T follicular helper cell (primary cell): ENCODE data around the gene OSMR.

Experiments
- DNase-seq: peaks from one replicate; pipeline ENCODE4 v3.0.0-alpha.2; 2020; ENCODE audit warnings: low read depth
- total RNA-seq, 2 experiments: gene quantifications; one replicate each; lab custom pipeline; 2026; lab: John Stamatoyannopoulos, UW

OSMR gene
- 0 to 0.13 reads per million in 2 experiments for total RNA-seq

DNA sequence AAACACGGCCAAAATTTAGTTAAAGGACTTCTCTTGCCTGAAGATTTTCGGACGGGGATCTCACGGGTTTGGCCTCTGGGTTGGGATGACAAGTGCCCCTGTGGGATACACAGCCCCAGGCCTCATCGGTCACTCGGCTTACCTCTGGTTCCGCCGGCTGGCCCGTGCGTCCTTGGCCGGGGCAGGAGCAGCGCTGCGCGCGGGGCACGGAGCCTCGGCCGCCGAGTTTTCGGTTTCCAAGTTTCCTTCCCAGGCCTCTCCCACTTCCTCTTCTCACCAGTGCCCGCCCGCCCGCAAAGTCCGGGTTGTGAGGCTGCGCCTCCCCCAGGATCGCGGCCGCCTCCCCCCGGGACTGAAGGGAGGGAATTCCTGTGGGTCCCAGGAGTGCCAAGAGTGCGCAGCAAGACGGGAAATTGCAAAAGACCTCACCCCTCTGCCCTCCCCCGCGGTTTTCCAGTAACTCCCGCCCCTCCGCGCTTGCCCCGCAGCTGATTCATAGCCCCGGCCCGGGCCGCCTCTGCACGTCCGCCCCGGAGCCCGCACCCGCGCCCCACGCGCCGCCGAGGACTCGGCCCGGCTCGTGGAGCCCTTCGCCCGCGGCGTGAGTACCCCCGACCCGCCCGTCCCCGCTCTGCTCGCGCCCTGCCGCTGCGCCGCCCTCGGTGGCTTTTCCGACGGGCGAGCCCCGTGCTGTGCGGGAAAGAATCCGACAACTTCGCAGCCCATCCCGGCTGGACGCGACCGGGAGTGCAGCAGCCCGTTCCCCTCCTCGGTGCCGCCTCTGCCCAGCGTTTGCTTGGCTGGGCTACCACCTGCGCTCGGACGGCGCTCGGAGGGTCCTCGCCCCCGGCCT is at the start of gene OSMR:
Gene OSMR, plus strand, starts transcription at position 487 of the 853 bp plus-strand sequence. CDS start 23,033 bp downstream, outside the sequence.
- DNase-seq, result no peak

DNA sequence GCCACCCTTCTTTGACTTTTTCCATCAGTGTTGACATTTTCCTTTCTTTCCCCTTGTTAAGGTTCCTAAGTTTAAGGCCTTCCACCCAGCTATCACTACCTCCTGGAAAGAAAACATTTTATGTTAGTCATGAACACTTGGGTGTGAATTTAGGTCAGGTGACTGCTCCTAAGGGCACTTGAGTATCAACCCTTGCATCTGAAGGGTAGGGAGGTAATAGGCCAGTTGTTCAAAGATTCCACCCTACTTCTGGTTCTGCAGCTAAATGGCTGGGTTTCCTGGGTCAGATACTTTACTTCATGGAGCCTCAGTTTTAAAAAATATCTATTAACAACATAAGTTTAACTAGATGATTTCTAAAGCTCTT is 49.1 kb upstream of the OSMR start:
- DNase-seq, result no peak

DNA sequence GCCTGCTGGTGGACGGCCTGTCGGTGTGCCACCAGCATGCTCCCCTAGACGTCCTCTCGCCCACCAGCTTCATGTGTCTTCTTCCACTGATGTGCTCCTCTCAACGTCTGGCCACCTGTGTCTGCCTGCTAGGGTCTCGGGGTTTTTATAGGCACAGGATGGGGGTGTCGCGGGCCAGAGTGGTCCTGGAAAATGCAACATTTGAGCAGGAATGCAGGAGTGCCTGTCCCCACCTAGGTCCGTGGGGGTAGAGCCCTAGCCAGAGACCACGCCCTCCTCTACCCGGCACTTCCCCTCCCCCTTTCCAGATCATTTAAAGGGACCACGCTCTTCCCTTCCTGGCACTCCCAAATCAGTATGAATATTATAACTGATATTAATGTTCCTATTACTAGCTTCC is 48.0 kb upstream of the OSMR start:
- no peak for DNase-seq

DNA sequence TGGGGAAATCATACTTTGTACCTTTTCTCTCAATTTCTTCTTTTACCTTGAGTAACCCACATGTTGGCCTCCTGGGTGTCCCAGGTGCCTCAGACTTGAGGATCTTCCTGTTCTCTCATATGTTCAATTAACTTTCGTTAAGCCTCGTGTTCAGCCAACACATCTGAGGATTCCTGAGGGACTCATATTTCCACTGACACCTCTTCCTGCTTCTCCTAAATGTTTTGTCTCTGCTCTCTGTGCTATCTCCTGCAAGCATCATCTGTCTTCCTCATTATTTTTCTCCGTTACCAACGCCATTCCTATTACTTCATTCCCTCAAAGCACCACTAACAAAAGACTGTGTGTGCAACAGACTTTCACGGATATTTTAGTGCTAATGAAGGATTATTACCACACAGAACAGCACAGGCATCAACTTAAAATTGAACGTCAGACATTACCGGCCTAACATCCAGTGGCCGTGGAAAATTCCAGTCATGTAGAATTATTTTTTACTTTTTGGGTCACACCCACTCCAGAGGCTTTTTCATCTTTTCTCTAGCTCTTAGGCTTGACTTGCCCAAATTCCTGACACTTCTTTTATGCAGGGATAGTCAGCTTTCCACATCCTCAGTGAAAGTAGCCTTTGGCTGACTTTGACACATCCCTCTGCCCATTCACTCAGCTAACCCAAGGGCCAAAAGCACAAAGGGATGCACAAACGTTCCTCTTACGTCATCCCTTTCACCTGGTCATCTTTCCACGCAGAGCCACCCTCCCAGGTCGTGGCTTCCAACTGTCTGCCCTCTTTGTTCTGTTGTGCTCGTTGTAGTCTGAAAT is 46.0 kb upstream of the OSMR start:
- no peak for DNase-seq

DNA sequence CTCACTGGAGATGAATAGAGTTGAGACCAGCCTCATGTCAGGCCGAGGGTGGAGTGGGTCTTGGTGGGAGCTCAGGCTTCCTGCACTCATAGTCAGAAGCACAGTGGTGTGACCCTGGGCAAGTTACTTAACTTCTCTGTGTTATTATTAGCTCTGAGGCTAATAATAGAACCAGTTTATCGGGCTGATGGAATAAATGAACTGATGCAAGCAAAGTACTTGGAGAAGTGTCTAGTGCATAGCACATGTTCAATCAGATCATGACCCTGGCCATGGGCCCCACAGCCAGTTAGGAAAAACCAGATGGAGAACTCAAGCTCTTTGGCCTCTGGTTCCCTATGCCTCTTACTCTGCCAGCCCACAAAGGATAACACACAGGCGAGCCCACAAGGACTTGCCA is 45.3 kb upstream of the OSMR start:
- no peak for DNase-seq

DNA sequence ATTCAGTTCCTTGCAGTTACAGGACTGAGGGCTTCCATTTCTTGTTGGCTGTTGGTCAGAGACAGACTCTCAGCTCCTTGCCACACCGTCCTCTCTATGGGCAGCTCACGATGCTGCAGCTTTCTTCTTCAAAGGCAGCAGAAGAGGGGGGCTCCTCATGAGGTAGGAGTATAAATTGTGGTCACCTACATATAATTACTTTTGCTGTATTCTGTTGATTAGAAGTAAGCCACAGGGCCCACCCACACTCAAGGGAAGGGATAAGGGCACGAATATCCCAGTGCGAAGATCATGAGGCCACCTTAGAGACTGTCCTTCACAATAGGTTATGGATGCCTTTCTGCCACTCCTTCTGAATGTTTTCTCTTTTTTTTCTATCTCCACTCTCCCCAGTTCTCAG is 43.7 kb upstream of the OSMR start:
- no peak for DNase-seq

DNA sequence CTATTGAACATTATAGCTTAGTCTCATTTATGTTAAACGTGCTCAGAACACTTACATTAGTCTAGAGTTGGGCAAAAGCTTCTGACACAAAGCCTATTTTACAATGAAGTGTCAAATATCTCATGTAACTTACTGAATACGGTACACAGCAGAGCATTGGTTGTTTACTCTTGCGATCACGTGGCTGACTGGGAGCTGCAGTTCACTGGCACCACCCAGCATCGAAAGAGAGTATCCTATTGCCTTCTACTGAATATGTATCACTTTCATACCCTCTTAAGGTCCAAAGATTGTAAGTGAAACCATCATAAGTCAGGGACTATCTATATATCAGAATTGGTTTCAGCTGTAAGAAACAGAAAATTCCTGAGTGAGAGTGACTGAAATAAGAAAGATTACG is 42.6 kb upstream of the OSMR start:
- DNase-seq, result no peak

DNA sequence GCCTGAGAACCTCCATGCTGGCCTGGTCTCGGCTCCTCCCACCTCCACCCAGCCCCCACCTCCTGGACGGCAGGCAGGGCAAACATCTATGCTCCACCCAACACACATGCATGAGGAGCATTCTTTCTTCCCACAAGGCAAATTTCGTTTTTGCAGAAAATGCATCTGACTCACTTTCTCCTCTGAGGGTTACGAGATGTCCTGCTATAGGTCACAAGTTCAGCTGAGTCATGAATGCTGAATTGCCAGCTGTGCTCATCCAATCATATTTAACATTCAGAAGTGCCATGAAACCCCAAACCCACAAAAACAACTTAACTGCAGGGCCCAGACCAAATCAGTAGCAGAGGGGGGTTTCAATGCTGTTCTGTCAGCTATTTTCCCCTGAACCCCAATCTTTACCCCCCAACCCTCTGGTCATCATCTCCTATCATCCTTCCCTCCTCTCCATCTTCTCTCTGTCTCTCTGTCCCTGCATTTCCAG is 39.0 kb upstream of the OSMR start:
- no peak for DNase-seq

DNA sequence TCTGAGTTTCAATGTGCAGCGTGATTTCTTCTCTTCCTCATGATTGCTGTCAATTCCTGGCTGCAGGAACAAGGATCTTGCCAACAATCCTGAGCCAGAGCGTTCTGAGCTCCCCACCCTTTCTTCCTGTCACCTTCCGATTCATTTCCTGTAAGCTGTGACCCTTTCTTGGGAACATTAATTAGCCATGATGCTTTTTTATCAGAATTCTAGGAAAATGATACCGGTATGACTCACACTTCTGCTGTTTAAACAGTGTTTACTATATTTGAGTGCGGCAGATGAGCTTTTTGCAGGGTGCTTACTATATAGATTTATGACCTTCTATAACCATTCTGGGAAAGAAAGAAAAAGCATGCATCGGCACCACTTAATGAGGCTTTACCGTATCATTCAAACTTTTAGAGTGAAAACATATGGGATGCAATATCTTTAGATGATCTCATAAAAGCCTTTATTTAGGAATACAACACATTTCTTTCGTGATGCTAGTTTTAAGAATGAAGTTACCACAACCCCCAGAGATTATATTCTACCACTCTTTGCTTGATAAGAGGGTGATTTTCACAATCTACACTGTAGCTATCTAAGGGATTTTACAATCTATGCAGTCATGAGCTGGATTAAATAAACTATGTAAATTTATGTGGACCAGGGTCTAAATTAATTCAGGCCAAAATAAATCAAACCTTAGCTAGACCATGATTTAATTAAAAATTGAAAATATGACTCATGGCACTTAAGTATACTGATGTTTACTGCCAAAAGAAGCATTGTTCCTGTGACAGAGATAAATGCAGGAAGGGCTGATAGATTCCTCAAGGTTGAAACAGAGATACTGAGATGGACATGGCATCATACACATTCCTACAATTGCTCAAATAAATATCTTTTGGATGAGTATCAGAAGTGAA is 38.0 kb upstream of the OSMR start:
- no peak for DNase-seq

DNA sequence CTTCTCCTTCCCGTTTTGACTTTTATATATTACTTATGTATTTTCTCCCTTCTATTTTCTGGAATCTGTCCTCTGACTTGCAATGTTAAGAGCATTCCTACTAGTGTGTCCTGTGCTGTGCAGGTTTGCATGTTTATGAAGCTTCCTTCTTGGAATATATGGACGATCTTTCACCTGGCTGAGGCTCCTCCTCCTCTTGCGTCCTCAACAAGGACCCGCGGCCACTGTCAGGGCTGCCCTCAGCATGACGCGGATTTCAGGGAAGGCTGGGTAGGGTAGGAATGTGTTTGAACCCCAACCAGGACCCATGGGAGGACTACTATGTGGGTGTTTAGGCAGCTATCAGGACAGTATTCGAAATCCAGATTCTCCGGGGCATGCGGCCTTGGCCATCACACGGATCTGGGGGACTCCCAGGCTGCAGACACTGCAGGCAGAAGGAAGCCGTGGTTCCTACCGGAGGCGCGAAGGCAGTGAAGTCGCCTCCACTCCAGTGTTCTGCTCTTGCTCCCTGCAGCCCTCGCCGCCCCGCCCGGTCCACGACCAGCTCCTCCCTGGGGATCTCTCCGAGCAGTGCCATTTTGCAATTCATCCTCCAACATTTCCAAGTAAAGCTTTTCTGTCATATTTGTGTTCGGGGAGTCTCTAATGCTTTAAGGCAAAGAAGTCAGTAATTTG is 37.0 kb upstream of the OSMR start:
- DNase-seq, result no peak

DNA sequence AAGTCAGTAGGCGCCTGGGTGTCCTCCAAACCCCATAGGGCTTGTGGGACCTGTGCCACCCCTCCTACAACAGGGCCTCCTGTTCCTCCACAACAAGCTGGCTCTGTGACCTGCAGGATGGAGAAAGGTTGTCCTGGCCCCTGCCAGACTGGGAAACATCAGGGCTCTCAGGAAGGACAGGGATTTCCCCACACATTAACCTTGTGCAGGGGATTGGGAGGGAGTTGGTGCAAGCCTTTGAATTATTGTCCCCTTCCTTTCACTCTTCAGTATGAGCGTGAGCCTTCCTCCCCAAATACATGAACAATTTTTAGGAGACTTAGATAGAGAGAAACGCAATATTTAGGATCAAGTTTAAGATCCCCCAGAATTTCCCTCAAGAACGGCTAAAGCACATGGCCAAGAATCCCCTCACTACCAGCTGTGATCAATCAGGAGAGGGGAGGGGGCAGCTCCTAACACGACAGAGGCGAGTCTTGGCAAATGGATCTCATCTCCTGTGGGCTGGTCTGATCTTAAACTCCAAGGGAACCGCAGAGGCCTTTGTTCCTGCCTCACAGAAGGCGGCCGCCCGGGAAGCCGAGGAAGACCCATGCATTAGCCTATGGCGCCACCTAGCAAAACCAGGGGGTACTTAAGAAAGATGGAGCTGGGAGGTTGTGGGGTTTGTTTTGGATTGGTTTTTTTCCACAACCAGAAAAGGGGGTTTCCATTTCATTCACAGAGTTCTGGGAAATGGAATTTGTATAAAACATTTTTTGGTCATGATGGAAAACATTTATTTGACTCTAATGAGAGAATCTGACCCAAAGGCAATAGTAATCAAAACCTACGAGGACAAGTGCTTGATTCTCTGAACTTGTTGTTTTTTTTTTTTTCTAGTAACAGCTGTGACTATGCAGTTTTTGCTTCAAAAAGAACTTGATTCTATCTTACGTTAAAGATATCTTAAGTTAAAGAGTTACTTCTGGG is 36.1 kb upstream of the OSMR start:
- DNase-seq, result peak; percentile 7

DNA sequence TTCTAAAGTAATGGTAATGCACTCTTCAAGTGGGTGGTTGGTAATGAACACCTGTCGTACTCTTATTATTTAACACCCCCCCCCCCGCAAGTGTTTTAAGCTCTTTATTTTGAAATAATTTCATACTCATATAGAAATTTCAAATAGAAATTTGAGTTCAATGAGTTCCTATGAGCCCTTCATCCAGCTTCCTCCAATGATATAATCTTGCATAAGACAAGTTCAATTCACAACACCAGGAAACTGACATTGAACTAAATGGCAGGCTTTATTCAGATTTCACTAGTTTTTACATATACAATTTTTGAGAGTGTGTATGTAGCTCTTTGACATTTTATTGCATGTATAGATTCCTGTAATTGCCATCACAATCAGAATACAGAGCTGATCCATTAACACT is 30.9 kb upstream of the OSMR start:
- DNase-seq, result no peak

DNA sequence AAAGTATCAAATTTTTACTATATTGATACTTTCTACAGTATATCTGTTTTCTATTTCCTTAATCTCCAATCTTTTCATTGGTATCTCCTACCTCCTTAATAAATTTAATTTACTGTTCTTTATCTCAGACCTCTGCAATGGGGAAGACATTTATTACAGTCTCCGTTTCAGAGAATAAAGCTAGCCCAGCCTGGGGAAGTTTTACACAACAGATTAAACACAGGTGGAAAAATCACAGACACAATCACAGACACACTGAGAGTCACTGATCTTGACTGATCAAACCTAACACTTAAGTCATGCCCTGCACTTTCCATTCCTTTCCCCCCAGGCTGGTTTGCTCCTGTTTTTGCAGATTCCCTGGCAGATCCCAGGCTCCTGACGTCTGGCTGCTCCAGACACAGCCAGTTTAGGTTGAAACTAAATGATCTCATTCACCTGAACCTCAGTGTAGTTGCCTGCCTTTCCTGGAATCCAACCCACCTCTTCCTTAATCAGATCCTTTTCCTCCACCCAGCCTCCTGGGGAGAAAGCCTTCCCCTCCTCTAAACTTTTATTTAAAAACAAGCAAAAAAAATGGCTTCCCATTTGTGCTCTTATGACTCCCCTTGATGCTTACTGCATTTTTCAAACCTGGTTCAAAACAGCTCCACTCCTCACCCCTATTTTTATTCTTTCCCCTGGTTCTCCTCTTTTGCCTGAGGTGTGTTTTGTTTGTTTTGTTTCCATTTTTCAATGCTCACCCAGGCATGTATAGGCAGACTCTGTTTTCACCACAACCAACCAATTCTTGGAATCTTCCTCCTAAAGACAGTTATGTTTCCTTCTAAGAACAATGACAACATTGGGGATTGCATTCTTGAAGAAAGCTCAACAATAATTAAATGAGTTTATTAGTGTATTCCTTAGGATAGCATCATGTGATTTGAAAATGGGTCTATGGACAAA is 29.5 kb upstream of the OSMR start:
- DNase-seq, result no peak

DNA sequence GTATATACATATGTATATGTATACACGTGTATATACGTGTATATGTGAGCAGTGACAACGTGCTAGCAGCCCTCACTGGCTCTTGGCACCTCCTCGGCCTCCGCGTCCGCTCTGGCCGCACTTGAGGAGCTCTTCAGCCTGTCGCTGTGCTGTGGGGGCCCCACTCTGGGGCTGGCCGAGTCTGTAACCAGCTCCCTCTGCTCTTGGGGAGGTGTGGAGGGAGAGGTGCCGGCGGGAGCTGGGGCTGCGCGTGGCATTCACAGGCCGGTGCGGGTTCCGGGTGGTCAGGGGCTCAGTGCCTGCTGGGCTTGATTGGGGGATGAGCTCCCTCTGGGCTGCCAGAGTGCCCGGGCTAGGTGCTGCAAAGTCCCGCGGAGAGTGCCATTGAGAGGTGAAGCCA is 24.1 kb upstream of the OSMR start:
- no peak for DNase-seq

DNA sequence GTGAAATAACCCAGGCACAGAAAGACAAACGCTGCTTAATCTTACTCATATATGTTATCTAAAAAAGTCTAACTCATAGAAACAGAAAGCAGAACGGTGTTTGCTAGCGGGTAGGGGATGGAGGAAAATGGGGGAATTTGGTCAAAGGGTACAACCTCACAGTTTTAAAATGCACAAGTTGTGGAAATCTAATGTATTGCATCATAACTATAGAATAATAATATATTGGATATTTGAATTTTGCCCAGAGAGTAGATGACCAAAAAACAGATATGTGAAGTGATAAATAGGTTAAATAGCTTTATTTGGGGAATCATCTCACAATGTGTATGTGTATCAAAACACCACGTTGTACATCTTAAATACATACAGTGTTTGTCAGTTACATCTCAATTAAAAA is 22.3 kb upstream of the OSMR start:
- DNase-seq, result no peak

DNA sequence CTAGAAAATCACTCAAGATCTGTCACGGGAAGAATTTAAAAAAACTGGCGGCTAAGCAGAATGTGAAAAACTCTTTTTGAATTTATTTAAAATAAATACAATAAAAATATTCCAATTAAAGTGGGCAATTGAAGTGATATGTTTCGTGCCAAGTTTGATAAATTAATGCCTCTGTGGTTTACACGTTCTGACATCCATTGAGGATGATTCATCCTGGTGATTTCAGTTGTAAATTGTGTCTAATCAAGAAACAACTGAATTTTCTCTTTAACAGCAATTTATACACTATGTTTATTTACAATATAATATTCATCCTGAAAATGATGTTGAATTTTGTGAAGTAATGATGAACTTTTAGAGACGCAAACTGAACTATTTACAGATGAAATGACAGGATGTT is 21.0 kb upstream of the OSMR start:
- DNase-seq, result no peak

DNA sequence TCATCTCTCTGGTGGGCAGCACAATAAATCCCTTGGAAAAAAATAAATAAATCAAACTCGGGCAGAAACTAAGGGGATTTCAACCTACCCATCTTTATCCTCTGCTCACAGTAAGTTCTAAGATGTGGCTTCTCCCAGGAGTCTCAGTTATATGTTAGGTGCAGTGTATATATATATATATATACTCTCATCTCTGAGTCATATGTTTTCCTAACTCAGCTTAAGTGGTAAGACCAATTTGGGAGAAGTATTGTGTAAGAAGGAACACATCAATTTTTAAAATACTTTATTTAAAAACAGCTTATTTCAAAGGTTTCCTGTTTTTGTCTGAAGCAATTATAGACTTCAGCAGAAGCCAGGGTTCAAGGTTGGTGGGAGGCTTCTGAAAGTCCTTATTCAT is 20.3 kb upstream of the OSMR start:
- no peak for DNase-seq

DNA sequence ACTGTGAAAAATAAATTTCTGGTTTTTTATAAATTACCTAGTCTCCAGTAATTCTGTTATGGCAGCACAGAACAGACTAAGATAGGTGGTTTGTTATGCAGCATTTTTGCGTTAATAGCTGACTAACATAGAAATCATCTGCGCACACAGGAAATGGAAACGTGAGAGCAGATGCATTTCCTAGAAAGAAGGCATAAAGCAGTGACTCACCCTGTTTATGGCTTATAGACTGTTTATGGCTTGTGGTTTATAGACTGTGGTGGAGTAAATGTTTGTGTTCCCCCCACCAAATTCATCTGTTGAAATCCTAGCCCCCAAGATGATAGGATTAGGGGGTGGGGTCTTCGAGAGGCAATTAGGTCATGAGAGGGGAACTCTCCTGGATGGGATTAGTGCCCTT is 18.3 kb upstream of the OSMR start:
- DNase-seq, result no peak

DNA sequence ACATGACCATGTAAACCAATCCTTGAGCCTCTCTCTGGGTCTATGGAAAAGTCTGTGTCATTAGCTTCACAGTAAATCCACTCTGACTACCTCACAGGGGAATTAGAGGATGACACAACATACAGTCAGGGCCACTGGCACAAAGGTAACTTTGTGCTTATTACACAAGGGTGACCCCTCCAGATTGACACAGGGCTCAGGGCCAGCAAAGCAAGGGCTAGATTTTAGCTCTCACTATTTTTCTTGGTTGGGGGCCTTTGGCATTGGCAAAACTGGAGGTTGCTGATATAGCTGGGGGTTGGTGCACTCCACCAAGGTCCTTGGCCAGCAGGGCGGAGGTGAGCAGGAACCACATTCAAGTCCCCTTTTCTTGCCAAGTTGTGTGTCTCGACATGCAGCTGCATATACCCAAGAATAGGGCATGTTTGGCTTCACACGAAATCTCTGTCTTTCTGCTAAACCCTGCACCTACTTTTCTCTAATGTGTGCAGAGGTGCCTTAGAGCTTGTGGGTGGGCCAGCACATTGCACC is 15.2 kb upstream of the OSMR start:
- no peak for DNase-seq
